ENCODE results near the gene CLIC3. TPM values are rescaled to one million over a fixed set of nuclear protein-coding genes. Genes with fewer than 3 reads are reported as not detected.

The CLIC3 gene
- total and polyA plus RNA-seq, 12 donors, result 0.22 to 6.4 (median 0.93) TPM; not detected in 3

DNA sequence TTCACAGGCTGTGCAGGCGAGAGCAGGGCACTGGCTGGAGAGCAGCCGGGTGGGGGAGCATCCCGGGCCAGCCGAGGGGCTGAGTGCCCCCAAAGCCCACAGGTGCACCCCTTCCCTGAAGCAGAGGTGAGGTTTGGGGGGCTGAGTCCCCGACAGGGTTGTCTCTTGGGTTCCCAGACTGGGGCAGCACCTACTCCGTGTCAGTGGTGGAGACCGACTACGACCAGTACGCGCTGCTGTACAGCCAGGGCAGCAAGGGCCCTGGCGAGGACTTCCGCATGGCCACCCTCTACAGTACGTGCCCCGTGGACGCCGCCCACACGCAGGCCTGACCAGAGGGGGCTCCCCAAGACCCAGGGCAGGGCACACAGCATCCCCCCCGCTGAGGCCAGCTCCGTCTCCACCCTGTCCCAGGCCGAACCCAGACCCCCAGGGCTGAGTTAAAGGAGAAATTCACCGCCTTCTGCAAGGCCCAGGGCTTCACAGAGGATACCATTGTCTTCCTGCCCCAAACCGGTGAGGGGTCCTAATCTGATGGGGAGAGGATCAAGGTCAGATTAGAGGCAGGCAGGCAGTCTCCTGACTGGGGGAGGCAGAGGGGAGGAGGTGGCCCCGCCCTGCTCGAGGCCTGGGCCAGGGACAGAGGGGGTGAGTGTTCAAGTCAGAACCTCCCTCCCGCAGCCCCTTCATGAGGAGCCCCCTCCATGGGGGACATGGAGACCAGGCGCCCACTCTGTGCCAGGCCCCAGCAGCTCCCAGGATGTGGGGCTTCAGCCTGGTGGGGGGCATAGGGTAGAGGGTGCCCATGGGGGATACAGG is 16.4 kb downstream of the CLIC3 start:
- H3K4me1 ChIP-seq (replicated peaks in 1 of 2), result peaks cover 0 to 8% of the 10 kb centered on the region in 2 donors
- WGBS, 4 donors, result 85 to 89% (median 87%) methylated on average over 5 to 26 of the region's 26 CpGs
- peaks cover 7% of the 10 kb centered on the region for H3K27me3 ChIP-seq
- no peaks in the 10 kb centered on the region for H3K9me3 ChIP-seq (replicated peaks in 1 of 3)
- H3K27ac ChIP-seq, result no peak overlapping the region
- H3K4me3 ChIP-seq, result no peak overlapping the region
- no peak for DNase-seq
- no peak for TF ChIP-seq POLR2A (IDR thresholded peaks at IDR 0.05)
- TF ChIP-seq CTCF (IDR thresholded peaks at IDR 0.05), result no peak
- H3K36me3 ChIP-seq (replicated peaks in 1 of 2), result no peaks in the 10 kb centered on the region
- intact Hi-C loops (cut with DNase I), result no loop called here

DNA sequence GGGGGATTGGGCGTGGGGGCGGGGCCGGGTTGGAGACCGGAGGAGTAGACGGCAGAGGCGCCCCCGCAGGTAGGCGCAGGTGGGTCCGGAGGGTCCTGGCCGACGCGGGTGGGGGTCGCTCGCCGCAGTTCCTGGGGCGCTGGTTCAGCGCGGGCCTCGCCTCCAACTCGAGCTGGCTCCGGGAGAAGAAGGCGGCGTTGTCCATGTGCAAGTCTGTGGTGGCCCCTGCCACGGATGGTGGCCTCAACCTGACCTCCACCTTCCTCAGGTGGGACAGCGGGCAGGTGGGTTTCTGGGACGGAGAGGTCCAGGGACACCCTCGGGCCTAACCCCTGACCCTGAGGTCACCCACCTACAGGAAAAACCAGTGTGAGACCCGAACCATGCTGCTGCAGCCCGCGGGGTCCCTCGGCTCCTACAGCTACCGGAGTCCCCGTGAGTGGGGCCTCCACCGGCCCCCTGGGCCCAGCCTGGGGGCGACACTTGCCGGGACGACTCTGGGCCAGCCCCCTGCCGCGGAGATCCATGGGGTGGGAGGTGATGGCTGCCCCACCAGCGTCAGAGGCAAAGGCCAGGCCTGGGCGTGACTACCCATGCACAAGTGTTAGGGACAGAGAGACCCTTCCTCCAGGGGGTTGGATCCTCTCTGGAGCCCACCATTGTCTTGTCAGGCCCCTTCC is 17.4 kb downstream of the CLIC3 start:
- Histone ChIP-seq H3K27me3 (no peaks in the 10 kb centered on the region), H3K27ac (no peak overlapping the region), H3K4me1 (replicated peaks in 1 of 2) (peaks cover 0 to 11% of the 10 kb centered on the region in 2 donors), H3K9me3 (replicated peaks in 1 of 3) (no peaks in the 10 kb centered on the region), H3K36me3 (replicated peaks in 1 of 2) (no peaks in the 10 kb centered on the region), H3K4me3 (no peak overlapping the region)
- no peak for DNase-seq
- WGBS, 4 donors, result 42 to 53% (median 48%) methylated on average over 21 to 41 of the region's 41 CpGs
- intact Hi-C loops (cut with DNase I), result no loop called here
- no peak for TF ChIP-seq CTCF (IDR thresholded peaks at IDR 0.05)
- TF ChIP-seq POLR2A (IDR thresholded peaks at IDR 0.05), result no peak

GRCh38 chr9:136978073-136978864 is 18.1 kb downstream of the CLIC3 start:
- TF ChIP-seq POLR2A (IDR thresholded peaks at IDR 0.05), result no peak
- no peak for TF ChIP-seq CTCF (IDR thresholded peaks at IDR 0.05)
- H3K27ac ChIP-seq, result peak overlapping the region in 1 of 5 donors; percentile 66
- no peaks in the 10 kb centered on the region for H3K9me3 ChIP-seq (replicated peaks in 1 of 3)
- DNase-seq, result peak in 6 of 7 donors; percentile 52 to 72 (median 64)
- H3K4me3 ChIP-seq, result peak overlapping the region in 1 of 4 donors; percentile 65
- intact Hi-C loops (cut with DNase I), result no loop called here
- no peaks in the 10 kb centered on the region for H3K27me3 ChIP-seq
- no peaks in the 10 kb centered on the region for H3K36me3 ChIP-seq (replicated peaks in 1 of 2)
- peaks cover 0 to 11% of the 10 kb centered on the region in 2 donors for H3K4me1 ChIP-seq (replicated peaks in 1 of 2)
- WGBS, 4 donors, result 0 to 3% (median 2%) methylated on average over 11 to 78 of the region's 78 CpGs

DNA sequence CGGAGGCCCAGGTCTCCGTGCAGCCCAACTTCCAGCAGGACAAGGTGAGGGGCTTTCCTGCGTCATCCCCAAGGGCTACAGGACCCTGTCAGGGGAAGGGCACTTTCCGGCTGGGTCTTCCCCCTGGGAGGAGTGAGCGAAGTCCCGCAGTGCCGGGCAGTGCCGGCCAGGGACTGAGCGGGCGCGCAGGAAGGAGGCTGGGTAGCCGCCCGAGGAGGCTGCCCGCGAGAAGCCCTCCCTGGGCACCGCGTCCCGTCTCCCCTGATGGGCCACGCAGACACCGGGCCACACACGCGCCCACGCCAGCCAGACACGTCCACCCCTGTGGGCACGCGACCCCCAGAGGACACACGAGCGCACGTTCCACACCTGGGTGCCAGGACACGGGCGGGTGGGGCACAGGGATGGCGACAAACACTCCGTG is 18.7 kb downstream of the CLIC3 start:
- peak overlapping the region in 1 of 5 donors; percentile 66 for H3K27ac ChIP-seq
- WGBS, 4 donors, result 28 to 31% methylated on average over 30 to 33 of the region's 33 CpGs; no CpG with 5 or more reads in 2 of the 4 donors
- H3K36me3 ChIP-seq (replicated peaks in 1 of 2), result no peaks in the 10 kb centered on the region
- no peaks in the 10 kb centered on the region for H3K27me3 ChIP-seq
- TF ChIP-seq POLR2A (IDR thresholded peaks at IDR 0.05) (no peak), CTCF (IDR thresholded peaks at IDR 0.05) (no peak)
- intact Hi-C loops (cut with DNase I), result no loop called here
- H3K4me1 ChIP-seq (replicated peaks in 1 of 2), result peaks cover 0 to 11% of the 10 kb centered on the region in 2 donors
- H3K4me3 ChIP-seq, result peak overlapping the region in 1 of 4 donors; percentile 65
- DNase-seq, result no peak
- no peaks in the 10 kb centered on the region for H3K9me3 ChIP-seq (replicated peaks in 1 of 3)
